ENCODE data around the gene OSTM1.

The OSTM1 gene

GRCh38 chr6:108052706-108053105 is 21.8 kb downstream of the OSTM1 start:
- TF ChIP-seq, protein P1, sequence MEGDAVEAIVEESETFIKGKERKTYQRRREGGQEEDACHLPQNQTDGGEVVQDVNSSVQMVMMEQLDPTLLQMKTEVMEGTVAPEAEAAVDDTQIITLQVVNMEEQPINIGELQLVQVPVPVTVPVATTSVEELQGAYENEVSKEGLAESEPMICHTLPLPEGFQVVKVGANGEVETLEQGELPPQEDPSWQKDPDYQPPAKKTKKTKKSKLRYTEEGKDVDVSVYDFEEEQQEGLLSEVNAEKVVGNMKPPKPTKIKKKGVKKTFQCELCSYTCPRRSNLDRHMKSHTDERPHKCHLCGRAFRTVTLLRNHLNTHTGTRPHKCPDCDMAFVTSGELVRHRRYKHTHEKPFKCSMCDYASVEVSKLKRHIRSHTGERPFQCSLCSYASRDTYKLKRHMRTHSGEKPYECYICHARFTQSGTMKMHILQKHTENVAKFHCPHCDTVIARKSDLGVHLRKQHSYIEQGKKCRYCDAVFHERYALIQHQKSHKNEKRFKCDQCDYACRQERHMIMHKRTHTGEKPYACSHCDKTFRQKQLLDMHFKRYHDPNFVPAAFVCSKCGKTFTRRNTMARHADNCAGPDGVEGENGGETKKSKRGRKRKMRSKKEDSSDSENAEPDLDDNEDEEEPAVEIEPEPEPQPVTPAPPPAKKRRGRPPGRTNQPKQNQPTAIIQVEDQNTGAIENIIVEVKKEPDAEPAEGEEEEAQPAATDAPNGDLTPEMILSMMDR (IDR thresholded peaks at IDR 0.05; ENCODE audit: control insufficient read depth, extremely low read depth, insufficient read depth) = no peak
- no peak for DNase-seq (ENCODE audit: low read depth)
- no peak overlapping the region for H3K4me3 ChIP-seq (ENCODE audit: low read depth, low read length)

GRCh38 chr6:108051481-108051880 is 23.1 kb downstream of the OSTM1 start:
- DNase-seq (ENCODE audit: low read depth) = no peak
- TF ChIP-seq, protein P1 (IDR thresholded peaks at IDR 0.05; ENCODE audit: control insufficient read depth, extremely low read depth, insufficient read depth) = no peak

GRCh38 chr6:108039681-108040080 is 34.9 kb downstream of the OSTM1 start:
- no peak for DNase-seq (ENCODE audit: low read depth)
- H3K4me3 ChIP-seq (ENCODE audit: low read depth, low read length) = no peak overlapping the region
- TF ChIP-seq, protein P1 (IDR thresholded peaks at IDR 0.05; ENCODE audit: control insufficient read depth, extremely low read depth, insufficient read depth) = no peak

More at GRCh38 chr6:108051481-108051880, 23.1 kb downstream of the OSTM1 start:
- H3K4me3 ChIP-seq (ENCODE audit: low read depth, low read length) = no peak overlapping the region

DNA sequence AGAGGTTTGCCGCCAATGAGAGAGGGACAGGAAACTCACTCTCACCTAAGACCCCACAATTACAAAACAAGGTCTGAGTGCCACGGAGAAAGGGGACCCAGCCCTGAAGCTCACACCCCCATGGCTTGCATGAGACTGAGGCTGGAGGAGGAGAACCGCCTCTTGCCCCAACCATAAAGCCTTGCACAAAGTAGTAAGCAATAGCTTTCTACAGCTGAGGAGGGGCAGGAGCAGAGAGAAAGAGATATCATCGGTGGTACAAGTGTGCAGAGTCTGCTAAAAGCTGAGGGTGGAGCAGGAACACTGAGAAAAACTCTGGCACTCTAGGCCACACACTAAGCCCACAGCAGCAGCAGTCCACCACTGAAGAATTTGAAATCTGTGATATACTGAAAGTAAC is 37.7 kb downstream of the OSTM1 start:
- TF ChIP-seq, protein P1 (IDR thresholded peaks at IDR 0.05; ENCODE audit: control insufficient read depth, extremely low read depth, insufficient read depth) = no peak
- H3K4me3 ChIP-seq (ENCODE audit: low read depth, low read length) = no peak overlapping the region
- no peak for DNase-seq (ENCODE audit: low read depth)

- no peak overlapping the region for H3K4me3 ChIP-seq (ENCODE audit: low read depth, low read length)
- TF ChIP-seq, protein P1 (IDR thresholded peaks at IDR 0.05; ENCODE audit: control insufficient read depth, extremely low read depth, insufficient read depth) = no peak
- DNase-seq (ENCODE audit: low read depth) = no peak
Observed at GRCh38 chr6:108031968-108032367, 42.6 kb downstream of the OSTM1 start.

DNA sequence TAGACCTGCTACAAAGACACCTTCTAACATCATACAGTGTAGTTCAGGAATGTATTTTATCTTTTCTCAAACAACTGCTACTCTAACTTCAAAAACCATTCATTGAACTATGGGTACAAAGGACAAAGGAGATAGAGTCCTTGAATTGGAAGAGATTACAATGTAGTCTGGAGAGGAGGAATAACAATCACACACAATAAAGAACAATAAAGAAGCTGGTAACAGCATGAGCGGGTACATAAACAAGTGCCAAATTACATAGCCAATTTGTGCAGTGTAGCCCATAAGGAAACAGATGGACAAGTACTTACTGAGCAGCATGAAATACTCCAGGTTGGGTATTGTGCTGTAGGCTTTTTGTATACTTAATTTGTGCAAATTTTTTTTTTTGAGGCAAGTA is 44.3 kb downstream of the OSTM1 start:
- TF ChIP-seq, protein P1 (IDR thresholded peaks at IDR 0.05; ENCODE audit: control insufficient read depth, extremely low read depth, insufficient read depth) = no peak
- DNase-seq (ENCODE audit: low read depth) = peak; percentile 4
- no peak overlapping the region for H3K4me3 ChIP-seq (ENCODE audit: low read depth, low read length)

DNA sequence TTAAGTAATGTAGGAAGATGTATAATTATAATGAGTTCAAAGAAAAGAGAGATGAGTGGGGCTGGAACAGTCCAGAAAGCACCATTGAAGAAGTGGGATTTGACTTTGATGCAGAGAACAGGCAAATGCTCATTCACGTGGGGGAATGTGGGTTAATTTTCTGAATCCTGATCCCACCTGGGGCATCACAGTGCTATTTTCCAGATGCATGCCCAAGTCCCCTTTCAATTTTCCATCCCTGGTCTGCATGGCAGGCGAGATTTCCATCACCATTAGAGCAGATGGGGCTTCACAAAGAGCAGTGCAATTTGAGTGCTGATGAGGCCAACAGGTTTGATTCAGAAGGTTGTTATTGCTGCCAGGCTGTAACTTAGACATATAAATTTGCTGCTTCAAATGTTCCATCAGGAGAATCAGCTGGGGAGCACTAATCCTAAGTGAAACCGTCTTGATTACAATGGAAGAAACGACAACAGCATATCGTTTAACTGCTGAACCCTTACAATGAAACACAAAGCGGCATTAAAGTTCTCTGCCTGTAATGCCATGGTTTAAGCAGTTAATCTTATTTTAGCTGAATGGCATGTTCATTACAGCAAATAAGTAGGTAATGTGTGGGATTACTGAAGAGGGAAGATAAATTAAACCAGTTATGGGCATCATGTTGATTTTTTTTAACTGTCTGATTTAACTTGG is 45.2 kb downstream of the OSTM1 start:
- no peak overlapping the region for H3K4me3 ChIP-seq (ENCODE audit: low read depth, low read length)
- DNase-seq (ENCODE audit: low read depth) = no peak
- TF ChIP-seq, protein P1 (IDR thresholded peaks at IDR 0.05; ENCODE audit: control insufficient read depth, extremely low read depth, insufficient read depth) = no peak
